Fibroblast of lung (primary cell): ENCODE measurements around the gene PPP2R5D. TPM values are rescaled to one million over a fixed set of nuclear protein-coding genes. Genes with fewer than 3 reads are reported as not detected.

Source experiments
- DNase-seq, 2 donors: peaks; one replicate each; pipeline versions ENCODE4 v3.0.0 to v3.0.0-alpha.2; 2010; ENCODE audit warnings: low read depth in 2 of 2
- H2AFZ ChIP-seq: 2 replicates; pipeline ENCODE4 v1.5.1; 2012; ENCODE audit warnings: low read length, control low read depth, inconsistent platforms
- H3K27ac ChIP-seq: 2 replicates; pipeline ENCODE4 v1.5.1; 2011; ENCODE audit warnings: low read length, control low read depth; ENCODE audit not compliant: insufficient read depth
- H3K27me3 ChIP-seq: 2 replicates; pipeline ENCODE4 v1.5.1; 2011; ENCODE audit warnings: mild to moderate bottlenecking, low read length; ENCODE audit not compliant: control insufficient read depth, insufficient read depth
- H3K36me3 ChIP-seq: 2 replicates; pipeline ENCODE4 v1.5.1; 2011; ENCODE audit warnings: low read length; ENCODE audit not compliant: control insufficient read depth, insufficient read depth
- H3K4me1 ChIP-seq: 2 replicates; pipeline ENCODE4 v1.5.1; 2011; ENCODE audit warnings: low read length; ENCODE audit not compliant: control insufficient read depth, insufficient read depth; ENCODE audit errors: extremely low read depth
- H3K4me2 ChIP-seq: 2 replicates; pipeline ENCODE4 v1.5.1; 2011; ENCODE audit warnings: low read length, control low read depth; ENCODE audit not compliant: insufficient read depth; ENCODE audit errors: extremely low read depth
- H3K4me3 ChIP-seq, 4 experiments: fragments of 200-600 bp in 1 of 4; sonication (generic) in 1 of 4; replicated peaks in 1 of 4; 2 replicates each; pipeline ENCODE4 v1.5.1; 2011 to 2016; ENCODE audit warnings: low read length in 4 of 4, low read depth in 3 of 4, mild to moderate bottlenecking in 3 of 4, control low read depth in 2 of 4, inconsistent platforms in 1 of 4, mixed read lengths in 1 of 4; ENCODE audit not compliant: insufficient read depth in 1 of 4; ENCODE audit errors: control extremely low read depth in 1 of 4
- H3K79me2 ChIP-seq: 2 replicates; pipeline ENCODE4 v1.5.1; 2012; ENCODE audit warnings: mild to moderate bottlenecking, low read length, inconsistent platforms; ENCODE audit not compliant: control insufficient read depth, insufficient read depth
- H3K9ac ChIP-seq: 2 replicates; pipeline ENCODE4 v1.5.1; 2011; ENCODE audit warnings: mild to moderate bottlenecking, low read length, control low read depth; ENCODE audit not compliant: insufficient read depth
- H3K9me3 ChIP-seq: 2 replicates; pipeline ENCODE4 v1.5.1; 2012; ENCODE audit warnings: low read depth, low read length; ENCODE audit not compliant: control insufficient read depth, insufficient read depth
- H4K20me1 ChIP-seq: 2 replicates; pipeline ENCODE4 v1.5.1; 2011; ENCODE audit warnings: low read length; ENCODE audit not compliant: control insufficient read depth, insufficient read depth; ENCODE audit errors: extremely low read depth
- EZH2 ChIP-seq: IDR thresholded peaks from 2 replicates; pipeline ENCODE4 v1.5.1; 2012; ENCODE audit warnings: low read length, control low read depth, mild to moderate bottlenecking; ENCODE audit errors: missing control alignments
- polyA plus RNA-seq, 2 donors: library from polyadenylated mRNA; depleted of rRNA in 1 of 2; stranded (reverse) in 1 of 2; unstranded in 1 of 2; fragments of >200 nt; gene quantifications; 2 replicates each; pipeline ENCODE4 v1.2.1, GENCODE V29; 2011 to 2012; ENCODE audit warnings: missing spikeins in 1 of 2
- total RNA-seq: library from RNA; depleted of rRNA; stranded (reverse); fragments of >200 nt; gene quantifications from 2 replicates; pipeline ENCODE4 v1.2.1, GENCODE V29; 2014
- TF ChIP-seq, protein P1 (sequence below), 2 donors: IDR thresholded peaks in 1 of 2; conservative IDR thresholded peaks in 1 of 2; 1 replicate in 1 of 2; 2 replicates in 1 of 2; pipeline ENCODE4 v1.5.1; 2011 to 2012; ENCODE audit warnings: low read length in 2 of 2, control low read depth in 1 of 2, inconsistent platforms in 1 of 2, low read depth in 1 of 2, mild to moderate bottlenecking in 1 of 2

PPP2R5D gene
- total and polyA plus RNA-seq, 2 donors (not counting 1 experiment from before 2014, with no cell fraction given) = 27.1 to 39.3 TPM

DNA sequence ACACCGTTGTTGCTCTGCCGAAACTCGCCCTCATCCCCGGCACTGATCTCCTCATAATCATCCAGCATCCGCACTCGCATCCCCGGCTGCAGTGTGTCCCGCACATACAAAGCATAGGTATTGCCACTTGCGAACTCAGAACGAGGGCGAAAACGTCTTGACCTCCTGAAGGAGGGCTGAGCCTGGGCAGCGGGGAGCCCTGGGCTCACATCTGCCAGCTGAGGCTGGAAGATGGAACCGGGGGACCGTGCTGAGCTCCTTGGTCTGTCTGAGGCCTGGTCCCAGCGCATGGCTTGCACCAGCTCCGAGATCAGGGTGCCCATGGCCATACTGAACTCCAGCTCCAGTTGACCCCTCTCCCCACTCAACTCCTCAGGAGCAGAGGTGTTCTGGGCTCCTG is 66.6 kb downstream of the PPP2R5D start:
- no peak overlapping the region for H3K4me2 ChIP-seq
- DNase-seq = no peak
- no peaks in the 10 kb centered on the region for H3K9me3 ChIP-seq
- no peak overlapping the region for H3K4me3 ChIP-seq
- H3K9ac ChIP-seq = no peak overlapping the region
- H4K20me1 ChIP-seq = no peaks in the 10 kb centered on the region
- H3K4me1 ChIP-seq = peaks cover 5% of the 10 kb centered on the region
- TF ChIP-seq EZH2 = no peak
- TF ChIP-seq, protein P1, sequence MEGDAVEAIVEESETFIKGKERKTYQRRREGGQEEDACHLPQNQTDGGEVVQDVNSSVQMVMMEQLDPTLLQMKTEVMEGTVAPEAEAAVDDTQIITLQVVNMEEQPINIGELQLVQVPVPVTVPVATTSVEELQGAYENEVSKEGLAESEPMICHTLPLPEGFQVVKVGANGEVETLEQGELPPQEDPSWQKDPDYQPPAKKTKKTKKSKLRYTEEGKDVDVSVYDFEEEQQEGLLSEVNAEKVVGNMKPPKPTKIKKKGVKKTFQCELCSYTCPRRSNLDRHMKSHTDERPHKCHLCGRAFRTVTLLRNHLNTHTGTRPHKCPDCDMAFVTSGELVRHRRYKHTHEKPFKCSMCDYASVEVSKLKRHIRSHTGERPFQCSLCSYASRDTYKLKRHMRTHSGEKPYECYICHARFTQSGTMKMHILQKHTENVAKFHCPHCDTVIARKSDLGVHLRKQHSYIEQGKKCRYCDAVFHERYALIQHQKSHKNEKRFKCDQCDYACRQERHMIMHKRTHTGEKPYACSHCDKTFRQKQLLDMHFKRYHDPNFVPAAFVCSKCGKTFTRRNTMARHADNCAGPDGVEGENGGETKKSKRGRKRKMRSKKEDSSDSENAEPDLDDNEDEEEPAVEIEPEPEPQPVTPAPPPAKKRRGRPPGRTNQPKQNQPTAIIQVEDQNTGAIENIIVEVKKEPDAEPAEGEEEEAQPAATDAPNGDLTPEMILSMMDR (conservative IDR thresholded peaks at IDR 0.05 in 1 of 2, IDR thresholded peaks at IDR 0.05 in 1 of 2; ENCODE audit: low read depth in 1 of 2, low read length in 2 of 2) = no peak
- no peak overlapping the region for H3K27ac ChIP-seq
- no peaks in the 10 kb centered on the region for H3K27me3 ChIP-seq
- no peak overlapping the region for H2AFZ ChIP-seq
- H3K79me2 ChIP-seq = peaks cover 17% of the 10 kb centered on the region
- peaks cover 21% of the 10 kb centered on the region for H3K36me3 ChIP-seq

- Histone ChIP-seq H3K4me1 (peaks cover 5% of the 10 kb centered on the region), H3K4me3 (peak overlapping the region in 3 of 4 experiments; percentile 66 to 85 (median 72)), H4K20me1 (no peaks in the 10 kb centered on the region), H3K9me3 (no peaks in the 10 kb centered on the region), H2AFZ (no peak overlapping the region), H3K9ac (no peak overlapping the region), H3K27ac (no peak overlapping the region), H3K27me3 (no peaks in the 10 kb centered on the region), H3K4me2 (no peak overlapping the region), H3K36me3 (peaks cover 18% of the 10 kb centered on the region), H3K79me2 (peaks cover 17% of the 10 kb centered on the region)
- TF ChIP-seq EZH2 = no peak
- TF ChIP-seq, protein P1 (conservative IDR thresholded peaks at IDR 0.05 in 1 of 2, IDR thresholded peaks at IDR 0.05 in 1 of 2; ENCODE audit: low read depth in 1 of 2, low read length in 2 of 2) = no peak
- no peak for DNase-seq
Observed at GRCh38 chr6:43052225-43052841, 68.0 kb downstream of the PPP2R5D start.

DNA sequence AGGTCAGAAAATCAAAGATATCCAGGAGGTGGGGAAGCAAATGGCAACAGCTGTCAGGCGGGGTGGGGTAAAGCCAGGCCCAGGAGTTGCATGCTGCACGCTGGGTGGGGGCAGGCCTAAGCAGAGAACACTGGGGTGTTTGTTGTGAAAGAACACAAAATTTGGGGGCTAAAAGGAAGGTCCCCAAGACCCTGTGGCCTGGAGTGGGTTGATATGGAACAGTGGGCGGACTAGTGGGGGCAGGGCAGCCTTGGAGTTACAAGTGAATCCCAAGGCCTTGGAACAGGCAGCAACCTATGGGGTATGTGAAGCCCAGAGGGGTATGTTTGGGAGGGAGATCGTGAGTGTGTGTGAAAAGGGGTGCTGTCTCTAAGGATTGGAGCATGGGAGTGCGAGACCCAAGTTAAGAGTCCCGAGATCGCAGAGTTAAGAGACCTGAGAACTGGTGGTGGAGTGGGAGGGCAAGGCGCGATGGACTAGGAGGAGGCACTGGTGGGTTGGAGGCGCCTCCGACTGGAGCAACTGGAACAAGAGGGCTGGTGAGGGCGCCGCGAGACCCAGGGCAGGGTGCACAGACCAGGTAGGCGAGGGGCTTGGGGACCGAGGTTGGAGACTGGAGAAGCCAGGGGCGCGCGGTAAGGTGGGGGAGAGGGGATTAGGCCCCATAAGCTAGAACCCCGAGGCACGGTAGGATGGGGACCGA is 68.6 kb downstream of the PPP2R5D start:
- Histone ChIP-seq H3K9ac (peak overlapping the region; percentile 93), H3K4me2 (peak overlapping the region; percentile 94), H3K4me3 (peak overlapping the region; percentile 52 to 85 (median 69)), H2AFZ (no peak overlapping the region), H3K9me3 (no peaks in the 10 kb centered on the region), H4K20me1 (no peaks in the 10 kb centered on the region), H3K27me3 (no peaks in the 10 kb centered on the region), H3K27ac (peak overlapping the region; percentile 92), H3K79me2 (peaks cover 19% of the 10 kb centered on the region), H3K36me3 (peaks cover 18% of the 10 kb centered on the region), H3K4me1 (peaks cover 8% of the 10 kb centered on the region)
- DNase-seq = peak; percentile 20 to 29
- TF ChIP-seq, protein P1 (conservative IDR thresholded peaks at IDR 0.05 in 1 of 2, IDR thresholded peaks at IDR 0.05 in 1 of 2; ENCODE audit: low read depth in 1 of 2, low read length in 2 of 2) = no peak
- no peak for TF ChIP-seq EZH2
